GM19099 (cell line): Measurements from ENCODE around the gene TOX4.

Source experiments
- POLR2A ChIP-seq: IDR thresholded peaks from 3 replicates; pipeline ENCODE4 v1.6.1; 2011; ENCODE audit warnings: low read depth; ENCODE audit not compliant: insufficient read length; ENCODE audit errors: extremely low read depth

Gene TOX4

DNA sequence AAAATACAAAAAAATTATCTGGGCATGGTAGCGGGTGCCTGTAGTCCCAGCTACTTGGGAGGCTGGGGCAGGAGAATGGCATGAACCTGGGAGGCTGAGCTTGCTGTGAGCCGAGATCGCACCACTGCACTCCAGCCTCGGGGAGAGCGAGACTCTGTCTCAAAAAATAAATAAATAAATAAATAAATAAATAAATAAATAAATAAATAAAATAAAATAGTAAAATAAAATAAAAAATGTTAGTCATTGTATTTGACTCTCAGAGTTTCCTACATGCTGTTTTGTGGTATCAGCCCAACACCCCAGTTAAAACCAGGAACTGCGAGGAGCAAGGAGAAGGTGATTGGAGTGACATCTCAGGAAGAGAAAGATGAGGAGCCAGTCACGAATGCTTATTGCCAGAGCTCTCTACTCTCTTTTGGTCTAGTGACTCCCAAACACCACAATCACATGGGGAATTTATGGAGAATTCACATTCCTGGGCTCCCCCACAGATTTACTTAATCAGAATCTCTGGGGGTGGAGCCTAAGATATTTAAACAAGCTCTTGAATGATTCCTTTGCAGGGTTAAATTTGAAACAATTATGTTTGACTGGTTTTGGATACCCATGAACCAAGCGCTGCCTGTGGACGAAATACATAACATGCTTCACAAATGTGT lies 64.5 kb downstream of the TOX4 start:
- TF ChIP-seq POLR2A = no peak

DNA sequence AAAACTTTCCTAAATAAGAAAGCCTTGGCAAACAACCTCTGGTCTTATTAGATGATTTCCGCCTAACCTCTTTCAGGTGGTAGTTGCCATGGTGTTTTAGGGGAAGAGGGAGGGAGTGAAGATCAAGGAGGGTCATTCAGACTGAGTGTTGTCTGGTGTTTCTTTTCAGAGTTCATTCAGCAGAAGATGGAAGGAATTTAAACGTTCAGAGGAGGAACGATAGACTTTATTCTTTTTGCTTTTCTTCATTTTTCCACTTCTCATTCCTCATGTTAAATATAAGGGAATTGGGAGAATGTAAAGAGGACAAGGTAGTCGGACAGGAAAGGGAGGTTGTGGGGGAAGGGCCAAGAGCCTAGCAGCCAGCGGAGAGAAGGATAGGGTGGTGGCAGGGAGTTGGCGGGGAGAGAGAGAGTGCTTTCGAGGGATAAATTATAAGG lies 66.5 kb downstream of the TOX4 start:
- no peak for TF ChIP-seq POLR2A

DNA sequence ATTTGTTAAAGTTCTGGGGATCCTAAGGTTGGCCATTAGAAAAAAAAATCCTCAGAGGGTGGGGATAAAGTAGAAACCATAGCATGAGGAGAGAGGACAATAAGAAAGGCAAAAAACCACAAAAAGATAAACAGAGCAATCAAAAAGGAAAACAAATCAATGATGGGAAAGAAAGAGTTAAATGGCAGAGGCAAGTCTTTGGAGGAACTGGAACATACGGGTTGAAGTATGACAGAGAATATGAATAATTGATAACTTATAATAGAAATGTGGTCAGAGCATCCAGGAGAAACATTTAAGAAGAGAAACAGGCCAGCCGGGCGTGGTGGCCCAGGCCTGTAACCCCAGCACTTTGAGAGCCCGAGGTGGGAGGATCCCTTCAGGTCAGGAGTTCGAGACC lies 67.0 kb downstream of the TOX4 start:
- TF ChIP-seq POLR2A = no peak
